Pancreas (tissue), 10 donors: Measurements from ENCODE around the gene CAMK2B. TPM values are rescaled to one million over a fixed set of nuclear protein-coding genes. Genes with fewer than 3 reads are reported as not detected.

Experiments used
- ATAC-seq, 4 donors: fragments of 200-7000 bp; cut with Tn5 transposase; one replicate each; pipeline versions ENCODE4 v1.8.0 to v1.9.1; 2020; ENCODE audit warnings: mild to moderate bottlenecking in 4 of 4, moderate library complexity in 4 of 4
- DNase-seq, 6 donors: peaks; one replicate each; pipeline ENCODE4 v3.0.0-alpha.2; 2020
- FAIRE-seq: peaks from 2 replicates; lab custom pipeline; 2012; peaks lifted over from hg19 to GRCh38; lab: Jason Lieb, UNC
- H3K27ac ChIP-seq, 4 donors: fragments of 200-600 bp; sonication (generic); 1 replicate in 3 of 4; 2 replicates in 1 of 4; pipeline versions ENCODE4 v1.5.0 to v1.8.0; 2020
- H3K27me3 ChIP-seq, 4 donors: fragments of 200-600 bp; one replicate each; pipeline ENCODE4 v1.8.0; 2021
- H3K36me3 ChIP-seq, 3 donors: fragments of 200-600 bp; sonication (generic) in 1 of 3; one replicate each; pipeline versions ENCODE4 v1.5.0 to v1.8.0; 2020 to 2021
- H3K4me1 ChIP-seq, 3 donors: fragments of 200-600 bp; one replicate each; pipeline ENCODE4 v1.8.0; 2021
- H3K4me3 ChIP-seq, 4 donors: fragments of 200-600 bp; sonication (generic) in 2 of 4; one replicate each; pipeline versions ENCODE4 v1.5.0 to v1.8.0; 2020 to 2021
- H3K9me3 ChIP-seq, 4 donors: fragments of 200-600 bp; one replicate each; pipeline ENCODE4 v1.8.0; 2021
- WGBS, 2 donors: extraction: QIAGEN DNeasy Blood & Tissue Kit; methylation state at CpG; one replicate each; pipeline ENCODE4 v1.1.7; 2013; 5-methylcytosine and 5-hydroxymethylcytosine counted together
- intact Hi-C, 3 donors: fragments of 100-400 bp; cut with DNase I; formaldehyde crosslinking; loops; one replicate each; pipeline versions ENCODE4 v1.11.1 to v1.14.2; 2022
- polyA plus RNA-seq, 2 donors: library from polyadenylated mRNA; stranded (reverse); fragments of 200-250 nt; gene quantifications; one replicate each; pipeline ENCODE4 v1.2.3, GENCODE V29; 2013
- total RNA-seq, 6 donors: library from RNA; stranded (reverse); fragmentation: NEBNext Ultra II Directional in 4 of 6; extraction: Animal tissue kit (Norgen Biotek cat#: 25700) in 4 of 6; gene quantifications; one replicate each; pipeline versions ENCODE4 v1.2.1 to v1.2.4, GENCODE V29; 2021 to 2023
- TF ChIP-seq, protein P1 (sequence below), 4 donors: fragments of 200-600 bp; sonication (generic) in 3 of 4; IDR thresholded peaks; one replicate each; pipeline versions ENCODE4 v1.5.0 to v1.8.0; 2021; ENCODE audit warnings: antibody characterized with exemption in 4 of 4
- donor health status: healthy with polysubstance abuse.
- donor health status: DM: no; HTN: no; CAD: no; lungs with moderate emphysema.
- donor health status: DM: no; HTN: no; CAD: no.
- donor health status: control.
- donor health status: control.
- donor health status: Bipolar disorder and iron deficiency.
- donor health status: DM: yes; HTN: yes; CAD: no.
- donor health status: DM: no; HTN: no; CAD: no.
- donor health status: DM: no; HTN: no; CAD: no.
- donor health status: DM: yes; HTN: yes; CAD: no.

Gene CAMK2B
- total and polyA plus RNA-seq, 8 donors, result 0.83 to 34.0 (median 2.0) TPM

DNA sequence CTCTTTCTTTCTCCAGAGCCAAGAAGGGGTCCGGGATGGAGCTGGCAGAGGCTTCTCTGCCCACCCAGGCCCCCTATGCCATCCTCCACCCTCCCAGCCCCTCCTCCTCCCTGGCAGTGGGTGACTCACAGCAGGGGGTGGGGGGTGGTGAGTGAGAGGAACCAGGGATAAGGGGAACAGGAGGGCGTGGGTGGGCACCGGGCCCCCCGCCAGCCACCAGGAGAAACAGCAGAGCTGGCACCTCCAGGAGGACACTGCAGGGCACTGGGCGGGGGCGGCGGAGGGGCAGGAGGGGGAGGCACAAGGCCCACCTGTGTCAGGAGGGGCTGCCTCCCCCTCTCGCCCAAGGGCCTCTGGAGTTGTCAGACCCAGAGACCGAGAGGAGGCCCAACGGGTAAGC is 56.0 kb downstream of the CAMK2B start:
- H3K27ac ChIP-seq, result no peak overlapping the region
- no peaks in the 10 kb centered on the region for H3K27me3 ChIP-seq
- no peak for FAIRE-seq
- intact Hi-C loops, result no loop called here
- TF ChIP-seq, protein P1, sequence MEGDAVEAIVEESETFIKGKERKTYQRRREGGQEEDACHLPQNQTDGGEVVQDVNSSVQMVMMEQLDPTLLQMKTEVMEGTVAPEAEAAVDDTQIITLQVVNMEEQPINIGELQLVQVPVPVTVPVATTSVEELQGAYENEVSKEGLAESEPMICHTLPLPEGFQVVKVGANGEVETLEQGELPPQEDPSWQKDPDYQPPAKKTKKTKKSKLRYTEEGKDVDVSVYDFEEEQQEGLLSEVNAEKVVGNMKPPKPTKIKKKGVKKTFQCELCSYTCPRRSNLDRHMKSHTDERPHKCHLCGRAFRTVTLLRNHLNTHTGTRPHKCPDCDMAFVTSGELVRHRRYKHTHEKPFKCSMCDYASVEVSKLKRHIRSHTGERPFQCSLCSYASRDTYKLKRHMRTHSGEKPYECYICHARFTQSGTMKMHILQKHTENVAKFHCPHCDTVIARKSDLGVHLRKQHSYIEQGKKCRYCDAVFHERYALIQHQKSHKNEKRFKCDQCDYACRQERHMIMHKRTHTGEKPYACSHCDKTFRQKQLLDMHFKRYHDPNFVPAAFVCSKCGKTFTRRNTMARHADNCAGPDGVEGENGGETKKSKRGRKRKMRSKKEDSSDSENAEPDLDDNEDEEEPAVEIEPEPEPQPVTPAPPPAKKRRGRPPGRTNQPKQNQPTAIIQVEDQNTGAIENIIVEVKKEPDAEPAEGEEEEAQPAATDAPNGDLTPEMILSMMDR (IDR thresholded peaks at IDR 0.05), result no peak
- no peaks in the 10 kb centered on the region for H3K4me1 ChIP-seq
- no peak overlapping the region for H3K4me3 ChIP-seq
- 77 to 81% methylated on average over 10 of the region's 10 CpGs for WGBS, 2 donors
- DNase-seq, result no peak
- no peaks in the 10 kb centered on the region for H3K36me3 ChIP-seq
- H3K9me3 ChIP-seq, result no peaks in the 10 kb centered on the region
- ATAC-seq, result no peak

DNA sequence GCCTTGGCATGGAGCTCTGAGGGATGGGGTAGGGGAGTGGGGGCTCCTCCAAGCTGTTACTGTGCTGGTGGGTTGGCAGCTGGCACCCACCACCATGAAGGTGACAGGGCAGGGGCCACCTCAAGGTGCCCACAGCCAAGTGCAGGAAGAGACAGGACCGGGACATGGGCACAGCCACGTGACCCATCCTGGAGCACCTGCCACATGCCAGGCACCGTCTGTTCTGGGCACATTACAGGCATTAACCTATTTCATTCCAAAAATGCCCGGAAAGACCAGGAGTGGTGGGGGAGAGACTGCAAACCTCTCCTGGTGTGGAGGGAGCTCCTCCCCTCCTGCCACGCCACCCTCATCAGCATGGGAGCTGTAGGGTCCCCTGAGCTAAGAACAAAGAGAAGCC is 56.7 kb downstream of the CAMK2B start:
- Histone ChIP-seq H3K27ac (no peak overlapping the region), H3K36me3 (no peaks in the 10 kb centered on the region), H3K9me3 (no peaks in the 10 kb centered on the region), H3K4me1 (no peaks in the 10 kb centered on the region), H3K27me3 (no peaks in the 10 kb centered on the region), H3K4me3 (no peak overlapping the region)
- no peak for DNase-seq
- intact Hi-C loops, result no loop called here
- TF ChIP-seq, protein P1 (IDR thresholded peaks at IDR 0.05), result no peak
- WGBS, 2 donors, result 71 to 73% methylated on average over 5 of the region's 5 CpGs
- no peak for ATAC-seq
- no peak for FAIRE-seq

DNA sequence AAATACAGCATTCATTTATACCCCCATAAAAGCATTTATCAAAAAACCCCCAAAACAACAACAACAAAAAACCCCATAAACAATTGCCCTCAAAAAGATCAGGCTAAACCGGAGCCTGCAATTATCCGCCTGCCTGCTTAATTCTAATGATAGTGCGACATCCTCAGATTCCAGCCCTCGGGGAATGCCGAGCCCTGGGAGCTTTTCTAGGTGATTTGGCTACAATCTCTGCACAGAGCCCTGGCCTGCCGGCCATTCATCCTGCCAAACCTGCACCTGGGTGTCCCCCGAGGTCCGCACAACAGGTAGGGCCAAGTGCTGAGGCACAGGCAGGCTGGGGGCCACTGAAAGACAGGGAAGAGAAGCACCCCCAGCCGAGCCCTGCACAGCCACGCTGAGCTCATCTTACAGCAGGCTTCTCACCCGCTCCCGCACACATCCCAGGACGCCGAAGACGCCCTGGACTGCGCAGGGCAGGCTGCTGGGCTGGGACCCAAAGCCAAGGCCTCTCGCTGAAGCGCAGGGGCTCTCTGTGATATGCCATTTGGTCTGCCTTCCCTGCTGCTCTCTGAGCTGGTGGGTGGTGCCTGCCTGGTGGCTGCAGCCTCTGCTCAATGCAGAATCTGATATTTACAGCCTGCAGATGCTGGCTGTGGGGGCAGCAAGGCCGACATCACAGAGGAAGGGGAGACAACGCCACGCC is 57.5 kb downstream of the CAMK2B start:
- Histone ChIP-seq H3K36me3 (no peaks in the 10 kb centered on the region), H3K27me3 (no peaks in the 10 kb centered on the region), H3K9me3 (no peaks in the 10 kb centered on the region), H3K27ac (no peak overlapping the region), H3K4me3 (no peak overlapping the region), H3K4me1 (no peaks in the 10 kb centered on the region)
- ATAC-seq (no peak), FAIRE-seq (no peak), DNase-seq (no peak)
- 68% methylated on average over 21 of the region's 21 CpGs for WGBS, 2 donors
- TF ChIP-seq, protein P1 (IDR thresholded peaks at IDR 0.05), result no peak
- intact Hi-C loops, result no loop called here

DNA sequence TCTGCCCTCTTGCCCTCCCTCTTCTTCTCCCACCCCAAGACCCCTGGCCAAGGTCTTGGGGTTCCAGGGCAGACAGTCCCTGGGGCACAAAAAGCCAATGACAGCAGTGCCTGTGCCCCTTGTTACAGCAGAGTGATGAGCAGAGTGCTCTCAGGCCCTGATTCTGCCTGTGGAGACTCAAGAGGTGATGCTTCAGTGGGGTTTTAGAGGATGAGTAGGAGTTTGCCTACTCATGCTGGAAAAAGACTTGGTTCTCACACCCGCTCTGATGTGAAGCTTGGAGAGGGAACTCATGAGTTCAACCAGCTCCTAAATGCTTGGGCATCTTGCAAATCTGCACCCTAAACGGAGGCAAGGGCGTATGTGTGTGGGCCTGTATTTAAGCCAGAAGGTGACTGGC is 58.2 kb downstream of the CAMK2B start:
- Histone ChIP-seq H3K9me3 (no peaks in the 10 kb centered on the region), H3K4me3 (no peak overlapping the region), H3K27me3 (no peaks in the 10 kb centered on the region), H3K4me1 (no peaks in the 10 kb centered on the region), H3K36me3 (no peaks in the 10 kb centered on the region), H3K27ac (no peak overlapping the region)
- no peak for FAIRE-seq
- TF ChIP-seq, protein P1 (IDR thresholded peaks at IDR 0.05), result no peak
- DNase-seq, result no peak
- WGBS, 2 donors, result 91 to 92% methylated on average over 3 of the region's 3 CpGs
- ATAC-seq, result no peak
- intact Hi-C loops, result no loop called here

DNA sequence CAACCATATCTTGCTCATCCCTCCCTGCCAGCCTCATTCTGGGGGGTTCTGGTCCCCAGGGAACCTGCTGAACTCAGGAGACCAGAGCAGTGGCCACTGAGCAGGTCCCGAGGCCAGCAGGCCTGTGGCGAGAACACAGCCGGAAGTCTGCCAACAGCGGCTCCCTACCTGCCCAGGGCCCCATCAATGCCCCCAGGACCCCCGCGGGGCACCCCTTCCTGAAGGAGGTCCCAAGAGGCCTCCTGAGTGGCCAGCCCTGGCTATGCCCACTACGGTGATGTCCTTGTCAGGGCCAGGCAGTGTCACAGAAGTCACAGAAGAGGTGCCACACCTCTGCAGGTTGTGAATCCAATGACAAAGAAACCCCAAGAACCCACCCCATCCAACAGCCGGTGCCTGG is 58.9 kb downstream of the CAMK2B start:
- intact Hi-C loops, result no loop called here
- Histone ChIP-seq H3K4me3 (no peak overlapping the region), H3K4me1 (no peaks in the 10 kb centered on the region), H3K36me3 (no peaks in the 10 kb centered on the region), H3K27me3 (no peaks in the 10 kb centered on the region), H3K9me3 (no peaks in the 10 kb centered on the region), H3K27ac (no peak overlapping the region)
- FAIRE-seq (no peak), DNase-seq (no peak), ATAC-seq (no peak)
- 80 to 88% methylated on average over 8 of the region's 8 CpGs for WGBS, 2 donors
- TF ChIP-seq, protein P1 (IDR thresholded peaks at IDR 0.05), result no peak
